Ecto neural progenitor cell (in vitro differentiated cells): ENCODE measurements around the gene TAF11L2.
"Not testable (repeated sequence)": the region's sequence is repeated elsewhere in the genome, so short reads cannot be mapped to it uniquely, and the experiment has no call there.

Experiments
- DNase-seq: peaks from one replicate; pipeline ENCODE4 v3.0.0-alpha.2; 2018; ENCODE audit warnings: low spot score

The TAF11L2 gene

GRCh38 chr5:17526504-17526903 lies 28.5 kb downstream of the TAF11L2 start:
- DNase-seq, result not testable (repeated sequence)

GRCh38 chr5:17528369-17528768 lies 30.3 kb downstream of the TAF11L2 start, which contains the start of gene TAF11L6:
TSS of gene TAF11L6 (plus strand) at chr5:17528669.
- not testable (repeated sequence) for DNase-seq
